ENCODE measurements around the gene DEPDC1. TPM values are rescaled to one million over a fixed set of nuclear protein-coding genes. Genes with fewer than 3 reads are reported as not detected.

DEPDC1 gene
- total RNA-seq, 1 donor from 2014 or later, result 0.26 TPM

GRCh38 chr1:68429233-68429808, 67.6 kb downstream of the DEPDC1 start:
- DNase-seq (ENCODE audit: low read depth), result no peak
- H3K4me3 ChIP-seq (ENCODE audit: low read depth, low read length), result no peak overlapping the region
- no peaks in the 10 kb centered on the region for H3K36me3 ChIP-seq (ENCODE audit: control insufficient read depth, insufficient read depth, low read length)
- TF ChIP-seq CTCF (IDR thresholded peaks at IDR 0.05; ENCODE audit: insufficient read depth, low read length, severe bottlenecking), result no peak
- FAIRE-seq, result no peak
- no peaks in the 10 kb centered on the region for H3K27me3 ChIP-seq (ENCODE audit: control insufficient read depth, insufficient read depth, low read length)

GRCh38 chr1:68426594-68426993, 70.3 kb downstream of the DEPDC1 start:
- H3K4me3 ChIP-seq (ENCODE audit: low read depth, low read length), result no peak overlapping the region
- H3K27me3 ChIP-seq (ENCODE audit: control insufficient read depth, insufficient read depth, low read length), result no peaks in the 10 kb centered on the region
- no peak for TF ChIP-seq CTCF (IDR thresholded peaks at IDR 0.05; ENCODE audit: insufficient read depth, low read length, severe bottlenecking)
- FAIRE-seq, result no peak
- no peaks in the 10 kb centered on the region for H3K36me3 ChIP-seq (ENCODE audit: control insufficient read depth, insufficient read depth, low read length)
- DNase-seq (ENCODE audit: low read depth), result no peak

Other genes with a start within 250 kb of the DEPDC1 start
- gene RPE65, start 47.1 kb downstream of the DEPDC1 start, total RNA-seq, result under 0.01 TPM in 1 of 2 replicates, not detected in the other

All from bronchial epithelial cell (primary cell).